BJ (cell line): ENCODE measurements around the gene GLDC. TPM values are rescaled to one million over a fixed set of nuclear protein-coding genes. Genes with fewer than 3 reads are reported as not detected.

Source experiments
- CTCF ChIA-PET: fragments of 350-600 bp; formaldehyde crosslinking; extraction: SDS; loops from one replicate; lab custom pipeline; 2021; ENCODE audit warnings: antibody characterized with exemption, inconsistent platforms; lab: Yijun Ruan, JAX
- POLR2A ChIA-PET: fragments of 300-600 bp; sonication (Branson Sonifier 250); formaldehyde crosslinking; extraction: SDS; loops from one replicate; lab custom pipeline; 2021; ENCODE audit warnings: antibody characterized with exemption; lab: Charles Lee
- DNase-seq: peaks from one replicate; pipeline ENCODE4 v3.0.0-alpha.2; 2011; ENCODE audit warnings: low read depth
- H3K27me3 ChIP-seq: 2 replicates; pipeline ENCODE4 v1.6.0; 2011; ENCODE audit warnings: low read length; ENCODE audit not compliant: control insufficient read depth, insufficient read depth
- H3K36me3 ChIP-seq: 2 replicates; pipeline ENCODE4 v1.5.1; 2011; ENCODE audit warnings: low read length; ENCODE audit not compliant: control insufficient read depth, insufficient read depth
- H3K4me3 ChIP-seq: 2 replicates; pipeline ENCODE4 v1.5.1; 2011; ENCODE audit warnings: low read depth, mild to moderate bottlenecking, control low read depth, low read length
- CTCF ChIP-seq: IDR thresholded peaks from 2 replicates; pipeline ENCODE4 v1.5.1; 2011; ENCODE audit warnings: low read depth, mild to moderate bottlenecking, control low read depth, inconsistent platforms, low read length, moderate library complexity; ENCODE audit not compliant: insufficient read depth
- polyA plus RNA-seq: library from polyadenylated mRNA; depleted of rRNA; stranded (reverse); fragments of >200 nt; gene quantifications from 2 replicates; pipeline ENCODE4 v1.2.3, GENCODE V29; 2011

Gene GLDC
- polyA plus RNA-seq, 1 experiment: 0.28 TPM

- CTCF ChIA-PET: interaction anchor here (1.6 kb wide), 1 partner anchor 54 kb away, joined by 3 read pairs; no protein-coding TSS in a partner anchor
- Histone ChIP-seq H3K4me3 (no peak overlapping the region), H3K27me3 (peaks cover 17% of the 10 kb centered on the region), H3K36me3 (no peaks in the 10 kb centered on the region)
- no peak for TF ChIP-seq CTCF
- no peak for DNase-seq
- POLR2A ChIA-PET: no interaction called here
Measured at GRCh38 chr9:6640268-6641051, 5.1 kb downstream of the GLDC start.

GRCh38 chr9:6639622-6640021 lies 5.9 kb downstream of the GLDC start:
- ChIA-PET CTCF (interaction anchor here (0.7 to 1.6 kb wide), 2 partner anchors 53 to 585 kb away, joined by 3 to 5 read pairs; no protein-coding TSS in a partner anchor), POLR2A (no interaction called here)
- no peak overlapping the region for H3K4me3 ChIP-seq
- no peak for DNase-seq
- TF ChIP-seq CTCF: no peak
- no peaks in the 10 kb centered on the region for H3K36me3 ChIP-seq
- H3K27me3 ChIP-seq: peaks cover 11% of the 10 kb centered on the region

DNA sequence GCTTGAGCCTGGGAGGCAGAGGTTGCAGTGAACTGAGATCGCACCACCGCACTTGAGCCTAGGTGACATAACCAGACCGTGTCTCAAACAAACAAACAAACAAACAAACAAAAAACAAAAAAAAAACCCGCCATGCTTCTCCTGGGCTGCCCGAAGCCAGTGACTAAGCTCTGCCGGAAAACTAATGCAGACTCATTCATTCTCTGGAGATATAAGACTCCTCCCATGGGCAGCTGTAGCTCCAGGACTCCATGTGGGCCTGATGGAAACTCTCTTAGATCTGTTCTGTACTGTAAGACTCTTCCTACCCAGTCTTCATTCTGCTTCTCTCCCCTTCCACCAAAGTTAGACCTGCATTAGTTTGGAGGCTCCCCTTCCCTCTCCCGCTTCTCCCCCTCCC lies 11.1 kb downstream of the GLDC start:
- H3K4me3 ChIP-seq: no peak overlapping the region
- DNase-seq: no peak
- no peaks in the 10 kb centered on the region; the same call in 1 of the 2 replicates for H3K27me3 ChIP-seq
- no peak for TF ChIP-seq CTCF
- H3K36me3 ChIP-seq: no peaks in the 10 kb centered on the region
- ChIA-PET CTCF (no interaction called here), POLR2A (no interaction called here)

DNA sequence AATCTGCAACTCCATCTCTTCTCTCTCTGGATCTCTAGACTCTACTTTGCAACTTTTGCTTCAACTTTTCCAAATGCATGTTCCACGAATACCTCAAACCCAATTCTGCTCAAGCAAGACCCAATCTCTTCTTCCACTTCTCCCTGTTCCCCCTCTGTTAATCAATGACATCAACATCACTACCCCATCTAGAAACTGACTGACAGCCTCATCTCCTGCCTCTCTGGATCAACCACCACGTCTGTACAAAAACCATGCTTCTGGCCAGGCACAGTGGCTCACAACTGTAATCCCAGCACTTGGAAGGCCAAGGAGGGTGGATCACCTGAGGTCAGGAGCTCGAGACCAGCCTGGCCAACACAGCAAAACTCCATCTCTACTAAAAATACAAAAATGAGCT lies 12.2 kb downstream of the GLDC start:
- H3K27me3 ChIP-seq: no peaks in the 10 kb centered on the region; the same call in 1 of the 2 replicates
- H3K4me3 ChIP-seq: no peak overlapping the region
- DNase-seq: no peak
- no peak for TF ChIP-seq CTCF
- ChIA-PET CTCF (no interaction called here), POLR2A (no interaction called here)
- no peaks in the 10 kb centered on the region for H3K36me3 ChIP-seq

GRCh38 chr9:6632516-6633183 lies 12.9 kb downstream of the GLDC start:
- H3K4me3 ChIP-seq: no peak overlapping the region
- no peaks in the 10 kb centered on the region; the same call in 1 of the 2 replicates for H3K27me3 ChIP-seq
- DNase-seq: no peak
- POLR2A ChIA-PET: no interaction called here
- CTCF ChIA-PET: interaction anchor here (1.2 kb wide), 1 partner anchor 284 kb away, joined by 3 read pairs; no protein-coding TSS in a partner anchor
- no peak for TF ChIP-seq CTCF
- no peaks in the 10 kb centered on the region for H3K36me3 ChIP-seq
